ENCODE measurements around the gene CCDC87. TPM values are rescaled to one million over a fixed set of nuclear protein-coding genes. Genes with fewer than 3 reads are reported as not detected.

The CCDC87 gene
- total RNA-seq, 6 experiments from 2014 or later = 0.07 to 0.37 (median 0.12) TPM; not detected in 1

GRCh38 chr11:66619080-66619554 is 26.3 kb upstream of the CCDC87 start:
- peak overlapping the region; percentile 76 to 96 (median 77) for H3K4me3 ChIP-seq
- no peaks in the 10 kb centered on the region for H3K27me3 ChIP-seq
- ATAC-seq (no peak), DNase-seq (no peak)
- intact Hi-C loops (cut with DNase I) = no loop called here
- no peaks in the 10 kb centered on the region for H3K9me3 ChIP-seq
- peak overlapping the region in 1 of 3 donors; percentile 16 for H3K27ac ChIP-seq
- 14% methylated on average over 3 of the region's 4 CpGs for WGBS (ENCODE audit: insufficient coverage, low coverage, low lambda C conversion rate, missing lambda C conversion rate)
- peaks cover 0 to 7% (median under 1%) of the 10 kb centered on the region in 4 donors for H3K36me3 ChIP-seq
- TF ChIP-seq CTCF (IDR thresholded peaks at IDR 0.05) = no peak
- TF ChIP-seq POLR2A (IDR thresholded peaks at IDR 0.05) = no peak
- peaks cover 0 to 66% (median 20%) of the 10 kb centered on the region in 4 donors for H3K4me1 ChIP-seq

GRCh38 chr11:66617155-66617834 is 24.4 kb upstream of the CCDC87 start:
- H3K36me3 ChIP-seq = no peaks in the 10 kb centered on the region
- H3K4me1 ChIP-seq = peaks cover 0 to 60% (median 22%) of the 10 kb centered on the region in 4 donors
- H3K27ac ChIP-seq = peak overlapping the region; percentile 73 to 96 (median 93)
- no peak for TF ChIP-seq CTCF (IDR thresholded peaks at IDR 0.05)
- no peak for TF ChIP-seq POLR2A (IDR thresholded peaks at IDR 0.05)
- H3K27me3 ChIP-seq = no peaks in the 10 kb centered on the region
- peak in 3 of 4 donors; percentile 31 to 41 (median 39) for ATAC-seq
- intact Hi-C loops (cut with DNase I) = no loop called here
- DNase-seq = peak in 2 of 3 donors; percentile 79 to 84
- 0% methylated on average over 12 of the region's 38 CpGs for WGBS (ENCODE audit: insufficient coverage, low coverage, low lambda C conversion rate, missing lambda C conversion rate)
- no peaks in the 10 kb centered on the region for H3K9me3 ChIP-seq
- peak overlapping the region; percentile 76 to 96 (median 77) for H3K4me3 ChIP-seq

GRCh38 chr11:66616379-66617154 is 23.7 kb upstream of the CCDC87 start, which contains the start of gene RBM14:
Gene RBM14 (plus strand): TSS chr11:66616630. CDS start chr11:66616721, 91 bp downstream.
- H3K4me3 ChIP-seq = peak within 1 kb of the TSS; percentile 76 to 96 (median 77)
- peak; percentile 86 to 96 (median 91) for ATAC-seq
- no peaks in the 10 kb centered on the region for H3K9me3 ChIP-seq
- H3K36me3 ChIP-seq = no peaks in the 10 kb centered on the region
- no peaks in the 10 kb centered on the region for H3K27me3 ChIP-seq
- peak; percentile 99 to 100 (median 100) for DNase-seq
- peak within 1 kb of the TSS; percentile 73 to 96 (median 93) for H3K27ac ChIP-seq
- WGBS (ENCODE audit: insufficient coverage, low coverage, low lambda C conversion rate, missing lambda C conversion rate) = under 1% methylated on average over 55 of the region's 90 CpGs
- TF ChIP-seq POLR2A (IDR thresholded peaks at IDR 0.05) (peak; percentile 98), CTCF (IDR thresholded peaks at IDR 0.05) (no peak)
- H3K4me1 ChIP-seq = peaks cover 0 to 53% (median 20%) of the 10 kb centered on the region in 4 donors
- intact Hi-C loops (cut with DNase I) = no loop called here

GRCh38 chr11:66614073-66614472 is 21.2 kb upstream of the CCDC87 start:
- Histone ChIP-seq H3K9me3 (no peaks in the 10 kb centered on the region), H3K4me1 (peaks cover 0 to 34% (median 11%) of the 10 kb centered on the region in 4 donors), H3K27me3 (no peaks in the 10 kb centered on the region), H3K27ac (peak overlapping the region in 2 of 3 donors; percentile 92 to 96), H3K36me3 (no peaks in the 10 kb centered on the region), H3K4me3 (no peak overlapping the region)
- 46% methylated on average over 13 of the region's 13 CpGs for WGBS (ENCODE audit: insufficient coverage, low coverage, low lambda C conversion rate, missing lambda C conversion rate)
- ATAC-seq (peak; percentile 13 to 36 (median 19)), DNase-seq (peak in 2 of 3 donors; percentile 65)
- TF ChIP-seq POLR2A (IDR thresholded peaks at IDR 0.05) = no peak
- no peak for TF ChIP-seq CTCF (IDR thresholded peaks at IDR 0.05)
- intact Hi-C loops (cut with DNase I) = no loop called here
